Measurements from ENCODE around the gene RPP40. TPM values are rescaled to one million over a fixed set of nuclear protein-coding genes. Genes with fewer than 3 reads are reported as not detected.

RPP40 gene
- total and polyA plus RNA-seq, 9 of the 15 experiments (the other 6 are each of a cell fraction or from before 2014, with no cell fraction given) = 22.6 to 114 (median 39.0) TPM

GRCh38 chr6:5030596-5031136 lies 26.8 kb upstream of the RPP40 start (continued):
- 0 out of 6 replicates have a peak, but pooled peaks of 1 of the 3 experiments have one; percentile 48 for TF ChIP-seq ZBTB11 (CRISPR knock-in tag; IDR thresholded peaks at IDR 0.05)
- no peak for TF ChIP-seq ZNF644 (tag; IDR thresholded peaks at IDR 0.05; ENCODE audit: low read depth)
- TF ChIP-seq TBP (optimal IDR thresholded peaks at IDR 0.05; ENCODE audit: low read depth, low read length) = no peak
- peak; percentile 93 for TF ChIP-seq MAX (CRISPR knock-in tag; IDR thresholded peaks at IDR 0.05)
- TF ChIP-seq EP400 (IDR thresholded peaks at IDR 0.05) = peak; percentile 78
- no peak for TF ChIP-seq STAT6 (CRISPR knock-in tag; IDR thresholded peaks at IDR 0.05)
- no peak for TF ChIP-seq ZNF75A (CRISPR knock-in tag; IDR thresholded peaks at IDR 0.05)
- peak; percentile 75 for TF ChIP-seq ELF1 (tag; IDR thresholded peaks at IDR 0.05)
- TF ChIP-seq CC2D1A (IDR thresholded peaks at IDR 0.05) = peak; percentile 33; the same call in 1 of the 2 replicates
- peak in 1 of 2 experiments; percentile 97; a peak in 1 of 3 replicates for TF ChIP-seq CBX3 (IDR thresholded peaks at IDR 0.05; ENCODE audit: borderline replicate concordance in 1 of 2, low read length in 2 of 2)
- TF ChIP-seq HIVEP1 (CRISPR knock-in tag; IDR thresholded peaks at IDR 0.05) = no peak
- no peak for TF ChIP-seq PHF8 (IDR thresholded peaks at IDR 0.05; ENCODE audit: borderline replicate concordance, low read length)
- TF ChIP-seq PATZ1 (CRISPR knock-in tag; IDR thresholded peaks at IDR 0.05; ENCODE audit: borderline replicate concordance) = no peak
- TF ChIP-seq SP1 (CRISPR knock-in tag; IDR thresholded peaks at IDR 0.05) = peak; percentile 36; the same call in 1 of the 2 replicates
- peak; percentile 49 for TF ChIP-seq CTCFL (IDR thresholded peaks at IDR 0.05; ENCODE audit: borderline replicate concordance, insufficient read depth, low read depth, low read length, poor library complexity, severe bottlenecking)
- no peak for TF ChIP-seq IRF2 (CRISPR knock-in tag; IDR thresholded peaks at IDR 0.05)
- TF ChIP-seq RB1 (IDR thresholded peaks at IDR 0.05; ENCODE audit: low read depth) = no peak

Data from K562 (cell line).